ENCODE measurements around the gene RAPH1.

Gene RAPH1

DNA sequence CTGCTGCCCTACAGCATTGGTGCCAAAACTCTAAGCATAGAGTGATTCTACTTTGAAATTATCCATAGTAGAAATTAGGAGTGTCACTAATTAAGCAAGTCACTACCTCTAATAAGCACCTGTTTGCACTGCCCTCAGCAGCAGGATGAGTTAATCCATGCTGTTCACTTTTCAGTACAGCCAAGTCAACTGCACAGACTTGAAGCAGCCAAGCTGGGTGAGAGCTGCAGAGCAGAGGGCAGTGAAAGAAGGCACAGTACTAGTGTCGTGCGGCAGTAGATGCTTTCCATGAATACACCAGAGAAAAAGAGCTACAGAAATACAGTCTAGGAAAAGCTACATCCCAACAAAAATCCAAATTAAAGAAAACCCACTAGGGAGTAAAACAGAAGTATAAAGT lies 98.6 kb downstream of the RAPH1 start:
- no peak for TF ChIP-seq CTCF (IDR thresholded peaks at IDR 0.05)

GRCh38 chr2:203432811-203433210 lies 102.3 kb downstream of the RAPH1 start:
- no peak for TF ChIP-seq CTCF (IDR thresholded peaks at IDR 0.05)

DNA sequence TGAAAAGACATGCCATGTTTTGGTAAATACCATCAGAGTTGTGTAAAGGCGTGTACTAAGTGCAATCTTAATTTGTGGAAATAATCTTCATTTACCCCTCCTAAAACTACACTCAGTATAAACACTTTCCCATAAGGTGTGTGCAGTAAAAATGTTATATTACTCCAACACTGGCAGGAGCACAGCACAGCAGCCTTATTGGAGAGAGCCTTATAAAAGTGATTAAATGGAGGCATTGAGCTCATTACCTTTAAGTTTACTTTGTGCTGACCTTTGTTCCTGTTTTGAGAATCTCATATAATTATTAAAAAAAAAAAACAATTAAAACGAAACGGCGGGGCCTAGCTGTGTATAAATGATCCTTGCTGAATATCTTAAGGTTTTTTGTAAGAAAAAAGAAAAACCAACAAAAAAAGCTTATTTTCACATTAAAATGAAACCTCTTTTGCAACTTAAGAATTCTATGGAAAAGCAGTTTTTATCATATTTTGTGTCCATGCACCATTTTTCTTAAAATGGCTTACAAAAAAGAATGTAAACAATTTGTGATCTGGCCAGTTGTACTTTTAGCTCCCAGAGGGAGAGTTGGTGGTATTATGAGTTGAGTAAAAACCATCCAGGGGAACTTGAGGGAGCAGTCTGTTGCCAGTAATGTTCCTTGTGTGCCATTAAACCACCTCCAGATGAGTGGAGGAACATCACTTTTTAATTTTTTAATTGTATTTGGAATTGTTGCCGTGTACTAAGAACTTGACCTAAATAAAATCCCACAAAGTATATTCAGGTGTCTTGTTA lies 103.5 kb downstream of the RAPH1 start:
- no peak for TF ChIP-seq CTCF (IDR thresholded peaks at IDR 0.05)

DNA sequence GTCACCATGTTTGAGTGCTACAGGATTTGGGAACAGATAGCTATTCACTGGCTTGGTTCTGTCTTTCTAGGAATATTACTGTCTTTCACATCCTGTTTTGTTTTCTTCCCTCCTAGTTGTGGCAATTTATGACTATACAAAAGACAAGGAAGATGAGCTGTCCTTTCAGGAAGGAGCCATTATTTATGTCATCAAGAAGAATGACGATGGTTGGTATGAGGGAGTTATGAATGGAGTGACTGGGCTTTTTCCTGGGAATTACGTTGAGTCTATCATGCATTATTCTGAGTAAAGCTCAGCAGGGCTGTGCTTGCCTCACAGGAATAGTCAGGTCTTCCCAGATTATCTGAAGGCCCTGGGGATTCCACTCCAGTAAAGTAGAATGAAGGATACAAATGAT lies 108.0 kb downstream of the RAPH1 start:
- TF ChIP-seq CTCF (IDR thresholded peaks at IDR 0.05): no peak

GRCh38 chr2:203418271-203418670 lies 116.8 kb downstream of the RAPH1 start:
- no peak for TF ChIP-seq CTCF (IDR thresholded peaks at IDR 0.05)

DNA sequence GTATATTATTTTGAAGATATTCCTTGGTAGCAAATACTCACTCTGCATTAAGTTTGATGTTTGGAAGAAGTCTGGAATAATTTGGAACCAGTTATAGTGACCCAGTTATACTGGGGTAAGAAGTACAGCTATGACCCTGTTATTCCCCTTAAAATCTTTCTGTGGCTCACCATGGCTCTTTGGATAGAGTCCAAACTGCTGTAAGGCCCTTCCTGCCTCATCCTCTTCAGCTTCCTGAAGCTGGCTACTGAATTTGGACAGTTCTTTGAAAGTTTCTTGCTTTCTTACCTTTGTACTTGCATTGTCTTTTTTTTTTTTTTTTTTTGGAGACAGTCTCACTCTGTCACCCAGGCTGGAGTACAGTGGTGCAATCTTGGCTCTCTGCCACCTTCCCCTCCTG lies 121.3 kb downstream of the RAPH1 start:
- no peak for TF ChIP-seq CTCF (IDR thresholded peaks at IDR 0.05)

GRCh38 chr2:203412546-203413331 lies 122.4 kb downstream of the RAPH1 start:
- no peak for TF ChIP-seq CTCF (IDR thresholded peaks at IDR 0.05)
